ENCODE results near the gene FSTL4. TPM values are rescaled to one million over a fixed set of nuclear protein-coding genes. Genes with fewer than 3 reads are reported as not detected.

FSTL4 gene
- total and polyA plus RNA-seq, 2 of the 13 experiments (the other 11 are each of a cell fraction or from before 2014, with no cell fraction given), result 2.1 to 3.0 TPM

- TF ChIP-seq ZHX2 (IDR thresholded peaks at IDR 0.05; ENCODE audit: low read depth) (no peak), ZHX2 (CRISPR knock-in tag; IDR thresholded peaks at IDR 0.05; ENCODE audit: borderline replicate concordance) (no peak), ZNF576 (CRISPR knock-in tag; IDR thresholded peaks at IDR 0.05) (no peak), HMG20B (CRISPR knock-in tag; conservative IDR thresholded peaks at IDR 0.05) (no peak), FOXO4 (CRISPR knock-in tag; conservative IDR thresholded peaks at IDR 0.05) (no peak), ZBTB4 (CRISPR knock-in tag; IDR thresholded peaks at IDR 0.05; ENCODE audit: borderline replicate concordance) (0 out of 2 replicates have a peak, but pooled peaks have one; percentile 38), SALL2 (CRISPR knock-in tag; IDR thresholded peaks at IDR 0.05) (0 out of 2 replicates have a peak, but pooled peaks have one; percentile 51), RORA (CRISPR knock-in tag; IDR thresholded peaks at IDR 0.05) (no peak), EHMT2 (IDR thresholded peaks at IDR 0.05; ENCODE audit: borderline replicate concordance, low read depth, low read length) (no peak), AKNA (CRISPR knock-in tag; IDR thresholded peaks at IDR 0.05; ENCODE audit: borderline replicate concordance) (no peak), ZNF709 (CRISPR knock-in tag; IDR thresholded peaks at IDR 0.05) (no peak), MED1 (CRISPR knock-in tag; IDR thresholded peaks at IDR 0.05) (0 out of 2 replicates have a peak, but pooled peaks have one; percentile 27)
Observed at GRCh38 chr5:133423618-133424282, 188.6 kb downstream of the FSTL4 start (continued).

Measured in HepG2 (cell line).